GM12878 (cell line): ENCODE measurements around the gene OGFOD3. TPM values are rescaled to one million over a fixed set of nuclear protein-coding genes. Genes with fewer than 3 reads are reported as not detected.

Experiments used
- ATF3 ChIP-seq: IDR thresholded peaks from 2 replicates; pipeline ENCODE4 v1.6.1; 2011; ENCODE audit warnings: low read depth, mild to moderate bottlenecking, low read length, moderate library complexity, borderline replicate concordance; ENCODE audit errors: extremely low read depth
- BACH1 ChIP-seq: fragments of 450-650 bp; IDR thresholded peaks from 2 replicates; pipeline ENCODE4 v1.6.1; 2017; ENCODE audit warnings: mild to moderate bottlenecking, borderline replicate concordance
- BHLHE40 ChIP-seq, 2 experiments: fragments of 450-650 bp in 1 of 2; IDR thresholded peaks; 2 replicates each; pipeline ENCODE4 v1.6.1; 2011 to 2017; ENCODE audit warnings: low read depth in 2 of 2, borderline replicate concordance in 1 of 2, improper control_type of control experiment in 1 of 2, low read length in 1 of 2, mild to moderate bottlenecking in 1 of 2
- FOXK2 ChIP-seq: fragments of 450-650 bp; IDR thresholded peaks from 2 replicates; pipeline ENCODE4 v1.6.1; 2017; ENCODE audit warnings: mild to moderate bottlenecking, moderate library complexity
- FOXM1 ChIP-seq: IDR thresholded peaks from 2 replicates; pipeline ENCODE4 v1.6.1; 2012; ENCODE audit warnings: low read depth, mild to moderate bottlenecking, inconsistent platforms, low read length, moderate library complexity
- HCFC1 ChIP-seq: fragments of 150-350 bp; IDR thresholded peaks from 2 replicates; pipeline ENCODE4 v1.6.1; 2014; ENCODE audit warnings: low read length
- HDGF ChIP-seq: fragments of 450-650 bp; IDR thresholded peaks from 2 replicates; pipeline ENCODE4 v1.6.1; 2016; ENCODE audit warnings: antibody characterized with exemption
- IKZF2 ChIP-seq, 2 experiments: fragments of 450-650 bp; IDR thresholded peaks; 2 replicates each; pipeline ENCODE4 v1.6.1; 2017; ENCODE audit warnings: mild to moderate bottlenecking in 2 of 2, moderate library complexity in 2 of 2
- IRF4 ChIP-seq: IDR thresholded peaks from 2 replicates; pipeline ENCODE4 v1.6.1; 2011; ENCODE audit warnings: low read depth, low read length
- KAT2A ChIP-seq: conservative IDR thresholded peaks from 2 replicates; pipeline ENCODE4 v1.6.1; 2011; ENCODE audit warnings: low read depth, low read length; ENCODE audit not compliant: control insufficient read depth
- MEF2B ChIP-seq: fragments of 450-650 bp; IDR thresholded peaks from 2 replicates; pipeline ENCODE4 v1.6.1; 2018; ENCODE audit warnings: mild to moderate bottlenecking, moderate library complexity; ENCODE audit not compliant: partially characterized antibody, poor library complexity, severe bottlenecking
- MYC ChIP-seq: IDR thresholded peaks from 2 replicates; pipeline ENCODE4 v1.6.1; 2011; ENCODE audit warnings: mild to moderate bottlenecking, low read length, moderate library complexity, inconsistent platforms; ENCODE audit not compliant: insufficient read depth, insufficient replicate concordance, insufficient read length, severe bottlenecking
- NFYA ChIP-seq: IDR thresholded peaks from 2 replicates; pipeline ENCODE4 v1.6.1; 2011; ENCODE audit warnings: low read depth, mild to moderate bottlenecking, low read length, improper control_type of control experiment, borderline replicate concordance
- PML ChIP-seq: IDR thresholded peaks from 2 replicates; pipeline ENCODE4 v1.6.1; 2012; ENCODE audit warnings: low read length, inconsistent platforms
- POLR2AphosphoS5 ChIP-seq: IDR thresholded peaks from 2 replicates; pipeline ENCODE4 v1.6.1; 2011; ENCODE audit warnings: mild to moderate bottlenecking, low read length, inconsistent platforms
- REST ChIP-seq: IDR thresholded peaks from 2 replicates; pipeline ENCODE4 v1.6.1; 2012; ENCODE audit warnings: mild to moderate bottlenecking, low read depth, low read length
- SMARCA5 ChIP-seq: fragments of 450-650 bp; IDR thresholded peaks from 2 replicates; pipeline ENCODE4 v1.6.1; 2017; ENCODE audit warnings: mild to moderate bottlenecking
- SREBF2 ChIP-seq: IDR thresholded peaks from 2 replicates; pipeline ENCODE4 v1.6.1; 2012; ENCODE audit warnings: mild to moderate bottlenecking, low read length
- SRF ChIP-seq, 2 experiments: IDR thresholded peaks; 2 replicates each; pipeline ENCODE4 v1.6.1; 2011; ENCODE audit warnings: low read depth in 2 of 2, low read length in 2 of 2, mild to moderate bottlenecking in 1 of 2, moderate library complexity in 1 of 2
- TAF1 ChIP-seq: IDR thresholded peaks from 2 replicates; pipeline ENCODE4 v1.6.1; 2011; ENCODE audit warnings: mild to moderate bottlenecking, low read depth, low read length, borderline replicate concordance
- ZBED1 ChIP-seq: IDR thresholded peaks from 2 replicates; pipeline ENCODE4 v1.6.1; 2016; ENCODE audit warnings: borderline replicate concordance
- ZNF274 ChIP-seq: IDR thresholded peaks from one replicate; pipeline ENCODE4 v1.8.0; 2011; ENCODE audit not compliant: insufficient read length, insufficient read depth
- ZNF687 ChIP-seq: fragments of 450-650 bp; IDR thresholded peaks from 2 replicates; pipeline ENCODE4 v1.6.1; 2017; ENCODE audit warnings: mild to moderate bottlenecking, moderate library complexity
- polyA plus RNA-seq, 11 experiments: library from polyadenylated mRNA; depleted of rRNA in 4 of 11; unstranded in 6 of 11; stranded (reverse) in 5 of 11; fragments of >200 nt; fragmentation: Nextera tagmentation in 4 of 11; fragmentation: Illumina TruSeq in 1 of 11; extraction: Ambion mirVana in 4 of 11; extraction: Trizol in 1 of 11; gene quantifications; 1 replicate in 1 of 11; 2 replicates in 10 of 11; pipeline versions ENCODE4 v1.2.1 to v1.2.3, GENCODE V29; 2011 to 2016; ENCODE audit warnings: inconsistent platforms in 2 of 11, missing spikeins in 2 of 11, low read depth in 1 of 11
- total RNA-seq, 4 experiments: library from RNA; depleted of rRNA in 3 of 4; stranded (reverse); fragments of >200 nt in 3 of 4; fragmentation: Illumina TruSeq in 1 of 4; extraction: Trizol in 1 of 4; gene quantifications; 2 replicates each; pipeline versions ENCODE4 v1.2.1 to v1.2.3, GENCODE V29; 2013 to 2021

OGFOD3 gene
- total and polyA plus RNA-seq, 10 of the 15 experiments (the other 5 are each of a cell fraction or from before 2014, with no cell fraction given), result 0.48 to 28.4 (median 18.3) TPM

- TF ChIP-seq ZNF274, result no peak
- peak; percentile 94 for TF ChIP-seq IRF4
- no peak for TF ChIP-seq ATF3
- TF ChIP-seq TAF1, result peak; percentile 87
- no peak for TF ChIP-seq MYC
- 0 out of 2 replicates have a peak, but pooled peaks have one; percentile 63 for TF ChIP-seq HDGF
- TF ChIP-seq HCFC1, result peak; percentile 45; the same call in 1 of the 2 replicates
- TF ChIP-seq KAT2A, result no peak
- peak in 1 of 2 experiments; percentile 53; a peak in 1 of 4 replicates for TF ChIP-seq SRF (IDR thresholded peaks at IDR 0.05; ENCODE audit: low read depth in 2 of 2, low read length in 2 of 2)
- peak; percentile 77 to 79; a peak in 3 of 4 replicates for TF ChIP-seq IKZF2 (IDR thresholded peaks at IDR 0.05)
- 0 out of 2 replicates have a peak, but pooled peaks have one; percentile 45 for TF ChIP-seq ZBED1
- no peak for TF ChIP-seq NFYA
- peak; percentile 95 for TF ChIP-seq POLR2AphosphoS5
- TF ChIP-seq PML, result peak; percentile 73; the same call in 1 of the 2 replicates
- peak; percentile 41; the same call in 1 of the 2 replicates for TF ChIP-seq SMARCA5
- TF ChIP-seq FOXK2, result no peak; the same call in 1 of the 2 replicates
- no peak for TF ChIP-seq SREBF2
- no peak for TF ChIP-seq REST
- peak; percentile 97 for TF ChIP-seq MEF2B
- TF ChIP-seq BACH1, result peak; percentile 63; the same call in 1 of the 2 replicates
- TF ChIP-seq BHLHE40 (IDR thresholded peaks at IDR 0.05; ENCODE audit: borderline replicate concordance in 1 of 2, low read depth in 2 of 2, low read length in 1 of 2), result peak; percentile 86 to 92
- no peak; the same call in 1 of the 2 replicates for TF ChIP-seq FOXM1
- TF ChIP-seq ZNF687, result peak; percentile 75
Observed at GRCh38 chr17:82449131-82449882, 30.9 kb upstream of the OGFOD3 start (continued).
